NCI-H2081 treated with DMSO at 0.1 percent for 48 hours (cell line): ENCODE results near the gene FAM81B.

ENCODE experiments used
- DNase-seq: peaks from one replicate; lab custom pipeline; 2025; lab: John Stamatoyannopoulos, UW

FAM81B gene

GRCh38 chr5:95471942-95472341 lies 80.8 kb downstream of the FAM81B start:
- DNase-seq, result no peak

GRCh38 chr5:95484421-95484820 lies 93.3 kb downstream of the FAM81B start:
- DNase-seq, result no peak

- no peak for DNase-seq
These were observed 95.0 kb downstream of the FAM81B start for GRCh38 chr5:95486191-95486590.

GRCh38 chr5:95487880-95488279 lies 96.7 kb downstream of the FAM81B start:
- DNase-seq, result no peak
